LNCaP clone FGC (cell line): ENCODE results near the gene DLEU7.

Source experiments
- DNase-seq: peaks from one replicate; pipeline ENCODE4 v3.0.0-alpha.2; 2011; ENCODE audit warnings: low read depth
- H3K4me3 ChIP-seq: 2 replicates; pipeline ENCODE4 v1.5.1; 2011; ENCODE audit warnings: mild to moderate bottlenecking, low read depth, low read length, control low read depth
- CTCF ChIP-seq: IDR thresholded peaks from 2 replicates; pipeline ENCODE4 v1.5.1; 2012; ENCODE audit warnings: mild to moderate bottlenecking; ENCODE audit not compliant: control insufficient read depth, insufficient read depth; ENCODE audit errors: extremely low read depth

The DLEU7 gene

GRCh38 chr13:50843257-50844083 lies at the start of gene DLEU7:
Gene DLEU7 (minus strand): TSS chr13:50843692. CDS start chr13:50843646, 46 bp downstream.
- no peak for DNase-seq
- H3K4me3 ChIP-seq = no peak within 1 kb of the TSS
- no peak for TF ChIP-seq CTCF

- H3K4me3 ChIP-seq = no peak overlapping the region
- DNase-seq = no peak
- no peak for TF ChIP-seq CTCF
Measured at GRCh38 chr13:50892210-50892944, 48.9 kb upstream of the DLEU7 start.

GRCh38 chr13:50891206-50891605 lies 47.7 kb upstream of the DLEU7 start:
- no peak for TF ChIP-seq CTCF
- DNase-seq = no peak
- no peak overlapping the region for H3K4me3 ChIP-seq

GRCh38 chr13:50889317-50889716 lies 45.8 kb upstream of the DLEU7 start:
- H3K4me3 ChIP-seq = no peak overlapping the region
- TF ChIP-seq CTCF = no peak
- no peak for DNase-seq

GRCh38 chr13:50888362-50888761 lies 44.9 kb upstream of the DLEU7 start:
- no peak overlapping the region for H3K4me3 ChIP-seq
- DNase-seq = no peak
- no peak for TF ChIP-seq CTCF

- H3K4me3 ChIP-seq = no peak overlapping the region
- TF ChIP-seq CTCF = no peak
- DNase-seq = no peak
Measured at GRCh38 chr13:50887151-50887550, 43.7 kb upstream of the DLEU7 start.
